Upper lobe of left lung (tissue), 6 donors: ENCODE data around the gene WDR46. TPM values are rescaled to one million over a fixed set of nuclear protein-coding genes. Genes with fewer than 3 reads are reported as not detected.

Source experiments
- ATAC-seq, 2 donors: fragments of 200-7000 bp; cut with Tn5 transposase; one replicate each; pipeline ENCODE4 v1.9.1; 2022; ENCODE audit warnings: mild to moderate bottlenecking in 2 of 2, moderate library complexity in 2 of 2; ENCODE audit not compliant: low FRiP score in 2 of 2
- DNase-seq, 2 donors: peaks; one replicate each; pipeline ENCODE4 v3.0.0-alpha.2; 2019 to 2020
- H3K27ac ChIP-seq, 4 donors: fragments of 200-600 bp; sonication (generic); one replicate each; pipeline ENCODE4 v1.5.1; 2016 to 2019
- H3K27me3 ChIP-seq, 4 donors: fragments of 200-600 bp; sonication (generic); one replicate each; pipeline ENCODE4 v1.5.1; 2017 to 2019
- H3K36me3 ChIP-seq, 4 donors: fragments of 200-600 bp; sonication (generic); one replicate each; pipeline ENCODE4 v1.5.1; 2016 to 2019
- H3K4me1 ChIP-seq, 4 donors: fragments of 200-600 bp; sonication (generic); one replicate each; pipeline ENCODE4 v1.5.1; 2018 to 2019
- H3K4me3 ChIP-seq, 4 donors: fragments of 200-600 bp; sonication (generic); one replicate each; pipeline ENCODE4 v1.5.1; 2017 to 2019; ENCODE audit warnings: mild to moderate bottlenecking in 2 of 4, moderate library complexity in 1 of 4
- H3K9me3 ChIP-seq, 4 donors: fragments of 200-600 bp; sonication (generic); one replicate each; pipeline ENCODE4 v1.5.1; 2018 to 2019
- EP300 ChIP-seq, 4 donors: sonication (generic); formaldehyde crosslinking; IDR thresholded peaks; one replicate each; pipeline ENCODE4 v1.5.1; 2017; ENCODE audit warnings: antibody characterized with exemption in 4 of 4, control low read depth in 2 of 4
- POLR2A ChIP-seq, 4 donors: fragments of 450-650 bp; IDR thresholded peaks; one replicate each; pipeline ENCODE4 v1.5.1; 2016 to 2017; ENCODE audit warnings: antibody characterized with exemption in 4 of 4, mild to moderate bottlenecking in 2 of 4
- POLR2AphosphoS5 ChIP-seq, 2 donors: sonication (generic); formaldehyde crosslinking; IDR thresholded peaks; one replicate each; pipeline ENCODE4 v1.5.1; 2017; ENCODE audit warnings: antibody characterized with exemption in 2 of 2
- WGBS, 2 donors: methylation state at CpG; one replicate each; pipeline ENCODE4 v1.1.5; 2017 to 2018; 5-methylcytosine and 5-hydroxymethylcytosine counted together
- total RNA-seq, 6 donors: library from RNA; depleted of rRNA in 4 of 6; stranded (reverse); fragments of >200 nt in 4 of 6; gene quantifications; one replicate each; pipeline versions ENCODE4 v1.1.0 to v1.2.1, GENCODE V29; 2016 to 2021
- TF ChIP-seq, protein P1 (sequence below), 6 experiments: fragments of 450-650 bp in 4 of 6; fragments of 200-600 bp in 2 of 6; sonication (generic) in 2 of 6; IDR thresholded peaks; one replicate each; pipeline ENCODE4 v1.5.1; 2016 to 2019; ENCODE audit warnings: antibody characterized with exemption in 6 of 6
- donor health status: DM: no; HTN: no; CAD: no; lungs with moderate emphysema.
- donor health status: DM: no; HTN: yes; CAD: no; lungs with severe emphysema.

The WDR46 gene
- total RNA-seq, 6 donors from 2014 or later: 21.1 to 50.3 (median 41.7) TPM

- 67 to 95% methylated on average over 7 to 12 of the region's 12 CpGs for WGBS, 2 donors
- DNase-seq (no peak), ATAC-seq (no peak)
- Histone ChIP-seq H3K9me3 (no peaks in the 10 kb centered on the region), H3K36me3 (peaks cover 13 to 51% (median 40%) of the 10 kb centered on the region in 4 donors), H3K4me3 (peak overlapping the region; percentile 16 to 93 (median 80)), H3K4me1 (peaks cover 24 to 48% (median 29%) of the 10 kb centered on the region in 4 donors), H3K27ac (peak overlapping the region; percentile 90 to 97 (median 97)), H3K27me3 (no peaks in the 10 kb centered on the region)
- TF ChIP-seq, protein P1, sequence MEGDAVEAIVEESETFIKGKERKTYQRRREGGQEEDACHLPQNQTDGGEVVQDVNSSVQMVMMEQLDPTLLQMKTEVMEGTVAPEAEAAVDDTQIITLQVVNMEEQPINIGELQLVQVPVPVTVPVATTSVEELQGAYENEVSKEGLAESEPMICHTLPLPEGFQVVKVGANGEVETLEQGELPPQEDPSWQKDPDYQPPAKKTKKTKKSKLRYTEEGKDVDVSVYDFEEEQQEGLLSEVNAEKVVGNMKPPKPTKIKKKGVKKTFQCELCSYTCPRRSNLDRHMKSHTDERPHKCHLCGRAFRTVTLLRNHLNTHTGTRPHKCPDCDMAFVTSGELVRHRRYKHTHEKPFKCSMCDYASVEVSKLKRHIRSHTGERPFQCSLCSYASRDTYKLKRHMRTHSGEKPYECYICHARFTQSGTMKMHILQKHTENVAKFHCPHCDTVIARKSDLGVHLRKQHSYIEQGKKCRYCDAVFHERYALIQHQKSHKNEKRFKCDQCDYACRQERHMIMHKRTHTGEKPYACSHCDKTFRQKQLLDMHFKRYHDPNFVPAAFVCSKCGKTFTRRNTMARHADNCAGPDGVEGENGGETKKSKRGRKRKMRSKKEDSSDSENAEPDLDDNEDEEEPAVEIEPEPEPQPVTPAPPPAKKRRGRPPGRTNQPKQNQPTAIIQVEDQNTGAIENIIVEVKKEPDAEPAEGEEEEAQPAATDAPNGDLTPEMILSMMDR (IDR thresholded peaks at IDR 0.05): no peak
- TF ChIP-seq POLR2AphosphoS5 (IDR thresholded peaks at IDR 0.05) (no peak), POLR2A (IDR thresholded peaks at IDR 0.05) (no peak), EP300 (IDR thresholded peaks at IDR 0.05) (no peak)
Measured at GRCh38 chr6:33296797-33297405, 7.9 kb upstream of the WDR46 start.

- WGBS, 2 donors: 74 to 90% methylated on average over 7 to 8 of the region's 15 CpGs
- Histone ChIP-seq H3K4me1 (peaks cover 13 to 39% (median 24%) of the 10 kb centered on the region in 4 donors), H3K27ac (peak overlapping the region in 2 of 4 donors; percentile 97), H3K36me3 (peaks cover 21 to 60% (median 44%) of the 10 kb centered on the region in 4 donors), H3K4me3 (no peak overlapping the region), H3K27me3 (no peaks in the 10 kb centered on the region), H3K9me3 (no peaks in the 10 kb centered on the region)
- peak in 1 of 2 donors; percentile 64 for DNase-seq
- no peak for TF ChIP-seq EP300 (IDR thresholded peaks at IDR 0.05)
- no peak for TF ChIP-seq POLR2A (IDR thresholded peaks at IDR 0.05)
- ATAC-seq: no peak
Measured at GRCh38 chr6:33295621-33296369, 6.8 kb upstream of the WDR46 start.

GRCh38 chr6:33294086-33294823 is 5.2 kb upstream of the WDR46 start:
- DNase-seq: no peak
- Histone ChIP-seq H3K27ac (no peak overlapping the region), H3K4me1 (peaks cover 20 to 38% (median 23%) of the 10 kb centered on the region in 4 donors), H3K36me3 (peaks cover 21 to 62% (median 44%) of the 10 kb centered on the region in 4 donors), H3K4me3 (no peak overlapping the region), H3K27me3 (no peaks in the 10 kb centered on the region), H3K9me3 (no peaks in the 10 kb centered on the region)
- TF ChIP-seq, protein P1 (IDR thresholded peaks at IDR 0.05): no peak
- TF ChIP-seq POLR2AphosphoS5 (IDR thresholded peaks at IDR 0.05): no peak
- no peak for TF ChIP-seq POLR2A (IDR thresholded peaks at IDR 0.05)
- TF ChIP-seq EP300 (IDR thresholded peaks at IDR 0.05): no peak
- no peak for ATAC-seq
- WGBS, 2 donors: 74 to 75% methylated on average over 10 of the region's 10 CpGs

DNA sequence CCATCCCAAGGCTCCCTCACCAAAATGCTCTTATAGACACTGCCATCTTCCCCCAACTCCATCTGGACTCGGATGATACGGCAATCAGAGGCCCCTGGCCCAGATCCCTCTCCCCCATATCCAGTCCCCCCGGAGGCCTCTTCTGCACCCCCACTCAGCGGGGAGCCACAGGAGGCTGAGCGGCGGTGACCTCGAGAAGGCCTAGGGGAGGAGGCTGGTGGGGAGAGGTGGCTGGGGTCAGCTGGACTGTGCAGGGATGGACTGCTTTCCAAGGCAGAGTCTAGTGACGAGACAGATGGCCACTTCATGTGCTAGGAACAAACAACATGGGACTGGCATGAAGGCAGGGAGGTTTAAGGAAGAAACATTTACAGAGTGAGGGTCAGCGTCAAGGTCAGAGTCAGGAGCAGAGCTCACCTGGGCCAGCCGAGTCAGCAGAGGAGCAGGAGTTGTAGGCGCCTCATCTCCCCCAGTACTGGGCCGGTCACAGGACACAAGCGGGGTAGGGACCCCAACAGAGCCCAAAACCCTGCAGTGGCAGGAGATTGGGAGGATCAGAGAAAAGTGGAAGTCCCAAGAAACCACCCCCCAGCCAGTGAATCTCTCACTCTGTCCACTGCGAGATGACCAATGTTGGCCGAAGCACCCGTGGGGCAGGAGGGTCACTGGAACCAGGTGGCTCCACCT is 4.1 kb upstream of the WDR46 start:
- no peaks in the 10 kb centered on the region for H3K9me3 ChIP-seq
- H3K4me1 ChIP-seq: peaks cover 24 to 41% (median 29%) of the 10 kb centered on the region in 4 donors
- ATAC-seq (no peak), DNase-seq (no peak)
- no peaks in the 10 kb centered on the region for H3K27me3 ChIP-seq
- TF ChIP-seq EP300 (IDR thresholded peaks at IDR 0.05): no peak
- no peak for TF ChIP-seq POLR2A (IDR thresholded peaks at IDR 0.05)
- WGBS, 2 donors: 88 to 90% methylated on average over 13 to 16 of the region's 16 CpGs
- peaks cover 21 to 62% (median 44%) of the 10 kb centered on the region in 4 donors for H3K36me3 ChIP-seq
- no peak overlapping the region for H3K27ac ChIP-seq
- H3K4me3 ChIP-seq: no peak overlapping the region

DNA sequence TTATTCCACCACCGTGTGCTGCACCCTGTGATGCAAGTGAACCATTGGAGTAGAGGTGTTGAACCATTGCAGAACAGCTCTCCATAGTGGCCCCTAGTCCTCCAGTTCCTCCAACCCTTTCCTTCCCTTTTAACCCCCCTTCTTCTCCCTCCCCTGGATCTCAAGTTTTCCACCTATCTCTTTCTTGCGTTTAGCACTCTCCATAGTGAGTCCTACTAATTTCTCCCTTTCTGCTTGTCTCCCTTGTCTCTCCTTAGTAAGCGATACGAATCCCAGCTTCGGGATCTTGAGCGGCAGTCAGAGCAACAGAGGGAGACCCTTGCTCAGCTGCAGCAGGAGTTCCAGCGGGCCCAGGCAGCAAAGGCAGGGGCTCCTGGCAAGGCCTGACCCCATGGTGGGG is 1.4 kb upstream of the WDR46 start:
- TF ChIP-seq, protein P1 (IDR thresholded peaks at IDR 0.05): no peak
- TF ChIP-seq POLR2AphosphoS5 (IDR thresholded peaks at IDR 0.05): no peak
- no peak for TF ChIP-seq EP300 (IDR thresholded peaks at IDR 0.05)
- no peak for TF ChIP-seq POLR2A (IDR thresholded peaks at IDR 0.05)
- H3K27ac ChIP-seq: peak overlapping the region in 1 of 4 donors; percentile 84
- H3K36me3 ChIP-seq: peaks cover 20 to 68% (median 45%) of the 10 kb centered on the region in 4 donors
- H3K4me3 ChIP-seq: peak overlapping the region in 1 of 4 donors; percentile 94
- peaks cover 17 to 26% (median 22%) of the 10 kb centered on the region in 4 donors for H3K4me1 ChIP-seq
- 63 to 69% methylated on average over 7 of the region's 7 CpGs for WGBS, 2 donors
- H3K9me3 ChIP-seq: no peaks in the 10 kb centered on the region
- no peaks in the 10 kb centered on the region for H3K27me3 ChIP-seq
- no peak for ATAC-seq
- no peak for DNase-seq
